ENCODE results near the gene RMND1.
"Not testable (repeated sequence)": the region's sequence is repeated elsewhere in the genome, so short reads cannot be mapped to it uniquely, and the experiment has no call there.

The RMND1 gene

DNA sequence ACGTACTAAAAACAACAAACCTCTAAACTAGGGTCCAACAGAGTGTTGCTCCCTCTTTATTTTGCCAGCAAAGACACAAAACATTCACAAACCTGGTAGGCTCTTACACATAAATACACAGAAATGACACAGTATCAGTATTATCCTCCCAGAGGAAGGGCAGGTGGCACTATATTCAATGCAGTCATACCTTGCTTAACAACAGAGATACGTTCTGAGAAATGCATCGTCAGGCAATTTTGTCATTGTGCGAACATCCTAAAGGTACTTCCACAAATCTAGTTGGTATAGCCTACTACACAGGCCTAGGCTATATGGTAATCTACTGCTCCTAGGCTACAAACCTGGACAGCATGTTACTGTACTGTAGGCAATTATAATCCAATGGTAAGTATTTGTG is 70.2 kb downstream of the RMND1 start:
- DNase-seq: no peak

DNA sequence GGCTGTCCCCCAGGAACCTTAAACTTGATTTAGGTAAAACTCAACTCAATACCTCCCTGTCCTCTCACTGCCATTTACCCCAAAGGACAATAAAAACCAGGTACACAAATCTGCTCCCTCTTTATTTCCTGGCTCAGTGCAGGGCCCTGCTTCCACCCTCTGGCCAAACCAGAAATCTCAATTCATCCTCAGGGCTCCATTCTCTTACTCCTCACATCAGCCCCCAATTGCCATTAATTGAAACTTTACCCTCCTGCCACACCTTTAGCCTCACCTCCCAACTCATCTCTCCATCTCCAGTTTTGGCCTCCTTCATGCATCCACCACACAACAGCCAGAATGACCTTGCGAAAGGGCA is 71.1 kb downstream of the RMND1 start:
- DNase-seq: no peak

DNA sequence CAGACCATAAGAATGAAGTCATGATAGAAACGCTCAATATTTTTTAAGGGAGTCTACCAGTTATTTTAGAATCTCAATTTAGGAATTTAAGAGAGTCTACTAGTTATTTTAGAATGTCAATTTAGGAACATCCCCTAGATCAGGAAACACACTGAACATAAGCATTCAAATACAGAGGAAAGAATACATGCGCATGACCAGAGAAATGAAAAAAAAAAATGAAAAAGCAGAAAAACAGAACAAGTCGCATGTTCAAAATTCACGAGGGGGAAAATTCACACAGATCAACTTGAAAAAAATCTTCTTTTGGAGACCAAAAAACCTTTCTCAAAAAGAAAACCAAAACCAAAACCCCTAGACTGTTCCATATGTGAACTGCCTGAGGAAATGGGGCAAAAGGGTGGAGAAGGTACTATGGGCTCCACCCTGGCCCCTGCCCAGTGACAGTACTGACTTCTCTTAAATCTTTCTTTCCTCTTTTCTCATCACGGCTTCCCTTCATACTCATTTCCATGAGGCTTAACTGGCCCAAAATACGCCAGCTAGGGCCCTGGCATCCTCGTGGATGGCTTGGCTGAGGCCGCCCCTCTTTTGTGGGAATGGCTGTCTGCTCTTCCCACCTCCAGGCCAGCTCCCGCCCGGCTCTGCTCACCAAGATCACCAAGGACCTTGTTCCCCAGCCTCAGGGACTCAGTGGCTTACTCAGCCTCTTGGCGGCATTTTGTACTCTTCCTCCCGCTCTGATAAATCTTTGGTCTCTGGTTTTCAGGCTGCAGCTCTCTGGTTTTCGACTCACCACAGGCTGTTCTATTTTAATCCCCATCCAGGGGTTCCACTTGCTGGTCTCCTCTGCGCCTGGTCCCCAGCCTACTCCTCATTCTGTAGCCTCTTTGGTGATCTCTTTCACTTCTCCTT is 71.7 kb downstream of the RMND1 start:
- peak; percentile 28 to 61 for DNase-seq

DNA sequence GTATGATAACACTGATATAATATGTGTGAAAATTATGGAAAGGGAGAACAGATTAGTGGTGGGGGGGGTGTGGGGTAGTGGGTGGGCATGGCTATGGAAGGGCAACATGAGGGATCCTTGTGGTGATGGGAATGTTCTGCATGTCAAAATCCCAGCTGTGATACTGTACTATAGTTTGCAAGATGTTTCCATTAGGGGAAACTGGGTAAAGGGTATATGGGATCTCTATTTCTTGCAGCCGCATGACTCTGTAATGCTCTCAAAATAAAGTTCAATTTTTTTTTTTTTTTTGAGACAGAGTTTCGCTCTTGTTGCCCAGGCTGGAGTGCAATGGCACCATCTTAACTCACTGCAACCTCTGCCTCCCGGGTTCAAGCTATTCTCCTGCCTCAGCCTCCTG is 74.8 kb downstream of the RMND1 start:
- no peak for DNase-seq

DNA sequence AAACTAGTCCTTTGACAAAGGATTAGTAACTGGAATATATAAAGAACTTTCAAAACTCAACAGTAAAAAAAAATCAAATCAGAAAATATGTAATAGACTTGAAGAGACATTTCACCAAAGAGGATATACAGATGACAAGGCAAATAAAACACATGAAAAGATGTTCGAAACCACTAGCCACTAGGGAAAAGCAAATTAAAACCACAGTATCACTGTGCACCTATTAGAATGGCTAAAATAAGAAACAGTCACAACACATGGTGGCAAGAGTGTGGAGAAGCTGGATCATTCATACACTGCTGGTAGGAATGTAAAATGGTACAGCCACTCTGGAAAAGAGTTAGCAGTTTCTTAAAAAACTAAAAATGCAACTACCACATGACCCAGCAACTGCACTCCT is 75.5 kb downstream of the RMND1 start:
- peak in 1 of 2 donors; percentile 34 for DNase-seq

DNA sequence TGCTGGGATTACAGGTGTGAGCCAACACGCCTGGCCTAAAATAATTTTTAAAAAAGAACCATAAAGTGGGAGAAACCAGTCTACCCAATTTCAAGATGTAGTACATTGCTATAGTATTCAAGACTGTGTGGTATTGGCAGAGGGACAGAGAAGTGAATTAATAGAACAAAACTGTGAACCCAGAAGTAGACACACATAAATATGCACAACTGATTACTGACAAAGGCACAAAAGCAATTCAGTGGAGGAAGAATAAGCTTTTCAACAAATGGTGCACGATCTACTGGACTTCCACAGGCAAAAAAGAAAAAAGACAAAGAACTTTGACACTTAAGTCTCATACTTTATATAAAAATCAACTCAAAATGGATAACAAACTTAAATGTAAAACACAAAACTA is 76.1 kb downstream of the RMND1 start:
- DNase-seq: no peak

DNA sequence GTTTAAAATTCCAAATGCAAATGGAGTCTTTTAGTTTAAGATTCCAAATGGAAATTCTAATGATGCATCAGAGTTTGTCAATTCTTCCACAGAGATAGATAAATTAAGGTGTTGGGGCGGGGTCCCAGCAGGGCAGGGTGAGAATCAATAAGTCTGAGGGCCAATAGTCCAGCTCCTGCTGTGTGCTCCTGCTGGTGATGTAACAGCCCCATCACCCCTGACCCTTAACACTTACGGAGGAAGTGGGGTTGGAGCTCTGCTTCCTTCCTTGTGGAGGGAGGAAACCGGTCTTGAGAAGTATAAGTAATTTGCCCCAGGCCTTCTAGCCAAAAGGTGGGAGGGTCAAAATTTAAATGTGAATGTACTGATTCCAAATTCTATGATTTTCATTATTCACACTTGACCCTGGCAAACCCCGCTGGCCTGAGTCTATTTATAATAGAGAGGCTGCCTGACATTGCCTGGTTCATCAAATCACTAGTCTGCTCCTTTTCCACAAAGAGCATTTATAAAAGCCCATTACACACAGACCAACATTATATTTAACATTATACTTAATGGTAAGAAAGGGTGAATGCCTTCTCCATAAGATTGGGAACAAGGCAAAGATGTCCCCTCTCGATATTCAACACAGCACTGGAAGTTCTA is 77.8 kb downstream of the RMND1 start:
- peak; percentile 30 to 43 for DNase-seq

DNA sequence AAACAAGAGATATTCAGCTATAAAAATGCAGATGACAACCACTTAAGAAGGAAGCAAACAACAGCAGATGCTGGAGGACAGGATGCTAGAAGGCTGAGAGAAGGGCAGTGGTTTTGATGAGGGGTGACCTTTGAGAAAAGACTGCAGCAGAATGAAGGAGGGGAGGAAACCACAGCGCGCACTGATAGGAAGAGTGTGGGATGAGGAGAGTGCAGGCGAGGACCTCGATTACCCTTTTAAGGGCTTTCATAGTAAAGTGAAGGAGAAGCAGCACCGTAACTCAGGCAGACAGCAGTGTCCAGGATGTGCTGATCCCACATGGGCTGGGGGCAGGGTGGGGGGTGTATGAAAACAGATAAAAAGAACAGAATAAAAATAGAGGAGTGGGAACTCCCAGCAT is 79.8 kb downstream of the RMND1 start:
- no peak for DNase-seq

DNA sequence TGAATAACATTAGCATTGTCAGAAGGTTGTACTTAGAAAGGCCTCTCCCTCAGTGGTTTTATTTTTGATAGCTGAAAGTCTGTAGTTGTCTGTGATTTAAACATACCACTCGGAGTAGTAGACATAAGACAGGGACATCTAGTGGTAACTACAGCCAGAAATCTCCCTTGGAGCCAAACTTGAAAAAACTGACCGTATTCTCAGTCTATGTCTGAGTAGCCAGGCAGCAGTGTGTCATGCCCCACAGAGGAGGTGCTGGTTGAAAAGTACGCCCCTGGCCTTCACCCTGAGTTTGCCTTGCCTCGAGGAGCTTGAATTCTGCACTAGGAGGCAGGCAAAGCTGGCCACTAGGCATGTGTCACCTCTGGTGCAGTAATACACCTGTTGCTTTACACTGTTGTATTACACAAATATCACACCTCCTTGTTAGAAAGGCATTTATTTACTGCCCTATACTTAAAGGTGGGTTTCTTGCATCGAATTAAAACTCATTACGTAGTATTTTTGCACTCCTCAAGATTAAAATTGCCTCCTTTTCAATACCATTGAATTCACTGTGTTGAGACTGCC is 81.3 kb downstream of the RMND1 start:
- no peak for DNase-seq

DNA sequence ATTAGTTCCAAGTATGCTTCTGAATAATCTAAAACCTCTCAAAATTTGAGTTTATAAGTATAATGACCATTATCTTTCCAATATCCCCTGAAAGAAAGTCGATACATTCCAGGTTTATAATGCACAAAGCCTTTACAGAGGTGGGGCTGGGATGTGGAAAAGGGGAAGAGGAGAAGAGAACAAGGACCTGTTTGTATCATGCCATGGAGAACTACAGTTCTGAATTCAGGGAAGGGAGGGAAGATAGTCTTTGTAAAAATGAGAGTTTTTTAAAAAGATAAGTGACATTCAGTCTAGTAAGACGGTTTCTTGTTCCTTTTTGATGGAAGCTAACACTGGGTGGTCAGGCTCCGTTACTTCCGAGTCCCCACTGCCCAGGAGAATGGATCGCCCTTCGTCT is 86.7 kb downstream of the RMND1 start:
- DNase-seq: no peak

DNA sequence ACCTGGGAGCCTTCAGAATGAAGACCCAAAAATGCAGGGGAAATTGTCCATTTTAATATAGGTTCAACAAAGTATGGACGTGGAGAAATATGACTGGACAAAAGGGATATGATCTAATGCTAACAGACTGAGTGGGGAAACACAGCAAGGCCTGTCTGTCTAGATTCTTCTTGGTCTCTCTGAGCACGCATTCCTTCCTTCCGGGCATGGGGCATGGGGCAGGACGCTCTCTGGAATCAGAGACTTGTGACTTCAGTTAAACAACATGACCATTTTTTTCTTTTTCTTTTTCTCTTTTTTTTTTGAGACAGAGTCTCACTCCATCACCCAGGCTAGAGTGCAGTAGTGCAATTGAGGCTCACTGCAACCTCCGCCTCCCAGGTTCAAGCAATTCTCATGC is 92.4 kb downstream of the RMND1 start:
- DNase-seq: no peak

DNA sequence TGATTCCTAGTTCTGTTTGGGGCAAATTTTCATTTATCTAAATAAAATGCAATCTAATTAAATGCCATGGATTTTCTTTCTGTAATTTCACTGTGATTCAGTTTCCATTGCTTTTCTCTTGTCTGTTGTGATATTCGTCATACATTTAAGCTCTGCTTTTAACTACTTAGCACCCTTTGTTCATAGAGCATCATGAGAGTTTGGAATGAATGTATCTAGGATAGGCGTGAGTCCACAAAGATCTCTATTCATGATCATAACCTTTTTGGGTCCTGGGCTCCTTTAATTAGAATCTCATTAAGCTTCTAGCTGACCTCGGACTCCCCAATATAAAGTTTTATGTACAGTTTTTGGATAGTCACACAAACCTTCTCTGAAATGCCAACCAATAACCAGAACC is 93.5 kb downstream of the RMND1 start:
- DNase-seq: no peak

DNA sequence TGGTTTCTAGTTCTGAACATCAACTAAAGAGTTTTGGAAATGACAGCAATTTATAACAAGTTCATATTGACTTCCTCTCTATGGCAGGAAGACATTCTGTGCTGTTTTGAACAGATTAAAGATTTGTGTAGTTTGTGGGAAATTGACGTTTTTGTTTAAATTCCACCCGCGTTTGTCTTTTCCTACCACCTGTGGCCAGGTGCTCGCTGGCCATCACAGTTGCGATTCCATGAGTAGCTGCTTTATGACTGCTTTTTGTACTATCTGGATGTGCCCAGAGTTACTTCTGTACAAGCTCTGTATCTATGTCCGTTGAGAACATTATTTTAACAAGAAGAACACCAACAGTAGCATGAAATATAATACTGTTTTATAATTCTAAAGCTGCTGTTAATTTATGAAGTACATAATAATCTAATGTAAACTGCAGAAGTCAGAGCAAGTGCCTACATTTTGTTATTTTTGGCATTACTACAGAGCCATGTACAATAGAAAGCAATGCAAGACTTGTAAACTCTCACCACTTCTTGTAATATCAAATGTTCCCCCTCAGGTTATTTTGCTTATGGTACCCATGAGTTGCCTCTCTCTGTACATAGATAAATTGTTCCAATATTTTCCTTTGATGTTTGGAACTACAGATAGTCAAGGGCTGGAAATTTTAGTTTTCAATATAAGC is 94.0 kb downstream of the RMND1 start:
- DNase-seq: no peak

DNA sequence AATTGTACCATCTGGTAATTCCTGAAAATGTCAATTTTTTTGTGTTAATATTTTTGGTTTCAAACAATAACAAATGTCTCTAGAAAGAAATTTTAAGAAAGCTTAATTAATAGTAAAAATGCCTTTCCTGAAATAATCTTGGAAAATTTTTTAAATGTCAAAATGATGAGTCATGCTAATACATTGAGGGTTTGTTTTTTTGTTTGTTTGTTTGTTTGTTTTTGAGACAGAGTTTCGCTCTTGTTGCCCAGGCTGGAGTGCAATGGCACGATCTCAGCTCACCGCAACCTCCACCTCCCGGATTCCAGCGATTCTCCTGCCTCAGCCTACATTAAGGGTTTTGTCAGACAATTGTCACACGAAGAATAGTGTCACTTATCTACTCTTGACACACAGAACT is 94.9 kb downstream of the RMND1 start:
- not testable (repeated sequence) for DNase-seq

All from CD4-positive, alpha-beta T cell treated with Interleukin-1 beta for 1 hour (primary cell).